WTC11 (cell line): Measurements from ENCODE around the gene MBOAT1. TPM values are rescaled to one million over a fixed set of nuclear protein-coding genes. Genes with fewer than 3 reads are reported as not detected.

Experiments used
- ATAC-seq: fragments of 200-7000 bp; cut with Tn5 transposase; 2 replicates; pipeline ENCODE4 v1.10.0; 2021; ENCODE audit warnings: mild to moderate bottlenecking, moderate library complexity
- Bru-seq: library from RNA; stranded (reverse); fragments of 400-500 nt; gene quantifications from one replicate; lab custom pipeline; 2021; lab: Mats Ljungman, UMichigan
- CTCF ChIA-PET: fragments of 300-600 bp; sonication (Branson Sonifier 250); formaldehyde crosslinking; loops from one replicate; lab custom pipeline; 2021; ENCODE audit warnings: antibody characterized with exemption; lab: Charles Lee
- POLR2A ChIA-PET: fragments of 350-600 bp; sonication (Branson Sonifier 250); formaldehyde crosslinking; loops from one replicate; lab custom pipeline; 2021; ENCODE audit warnings: antibody characterized with exemption; lab: Charles Lee
- DNase-seq: peaks from one replicate; pipeline ENCODE4 v3.0.0; 2021; ENCODE audit warnings: low spot score
- H3K27ac Mint-ChIP-seq: 2 replicates; pipeline ENCODE4 v1.8.0; 2021; ENCODE audit warnings: mixed read lengths
- H3K27me3 Mint-ChIP-seq: 2 replicates; pipeline ENCODE4 v1.8.0; 2021; ENCODE audit warnings: low read depth, mild to moderate bottlenecking, moderate library complexity, mixed read lengths
- H3K36me3 Mint-ChIP-seq: 2 replicates; pipeline ENCODE4 v1.8.0; 2021; ENCODE audit warnings: mixed read lengths
- H3K4me1 Mint-ChIP-seq: 2 replicates; pipeline ENCODE4 v1.8.0; 2022; ENCODE audit warnings: mixed read lengths
- H3K4me3 Mint-ChIP-seq: 2 replicates; pipeline ENCODE4 v1.8.0; 2021; ENCODE audit warnings: mild to moderate bottlenecking, moderate library complexity, mixed read lengths
- H3K9me3 Mint-ChIP-seq: 2 replicates; pipeline ENCODE4 v1.8.0; 2021; ENCODE audit warnings: mixed read lengths
- E2F5 ChIP-seq: sonication (generic); formaldehyde crosslinking; IDR thresholded peaks from 2 replicates; pipeline ENCODE4 v1.8.1; 2022; ENCODE audit warnings: mild to moderate bottlenecking, moderate library complexity, missing genetic modification reagents
- ETV6 ChIP-seq: sonication (generic); formaldehyde crosslinking; IDR thresholded peaks from 2 replicates; pipeline ENCODE4 v1.8.1; 2022; ENCODE audit warnings: mild to moderate bottlenecking, missing genetic modification reagents
- FOXK1 ChIP-seq: sonication (generic); formaldehyde crosslinking; IDR thresholded peaks from 2 replicates; pipeline ENCODE4 v1.8.0; 2022; ENCODE audit warnings: mild to moderate bottlenecking, moderate library complexity, missing genetic modification reagents
- HMGXB4 ChIP-seq: sonication (generic); formaldehyde crosslinking; IDR thresholded peaks from 2 replicates; pipeline ENCODE4 v1.8.1; 2023; ENCODE audit warnings: mild to moderate bottlenecking, moderate library complexity, missing genetic modification reagents
- JUN ChIP-seq: sonication (generic); formaldehyde crosslinking; IDR thresholded peaks from 2 replicates; pipeline ENCODE4 v1.8.0; 2023; ENCODE audit warnings: mild to moderate bottlenecking, missing genetic modification reagents
- KAT7 ChIP-seq: sonication (generic); formaldehyde crosslinking; IDR thresholded peaks from 2 replicates; pipeline ENCODE4 v1.8.1; 2023; ENCODE audit warnings: missing genetic modification reagents, mild to moderate bottlenecking, borderline replicate concordance
- MAX ChIP-seq: sonication (generic); formaldehyde crosslinking; IDR thresholded peaks from 2 replicates; pipeline ENCODE4 v1.8.0; 2022; ENCODE audit warnings: mild to moderate bottlenecking, missing genetic modification reagents
- NFE2L1 ChIP-seq: sonication (generic); formaldehyde crosslinking; IDR thresholded peaks from 2 replicates; pipeline ENCODE4 v1.8.1; 2023; ENCODE audit warnings: missing genetic modification reagents
- PREB ChIP-seq: sonication (generic); formaldehyde crosslinking; IDR thresholded peaks from 2 replicates; pipeline ENCODE4 v1.8.1; 2022; ENCODE audit warnings: mild to moderate bottlenecking, missing genetic modification reagents, moderate library complexity, borderline replicate concordance
- SMAD4 ChIP-seq: sonication (generic); formaldehyde crosslinking; IDR thresholded peaks from 2 replicates; pipeline ENCODE4 v1.8.0; 2022; ENCODE audit warnings: mild to moderate bottlenecking, missing genetic modification reagents
- SP1 ChIP-seq: sonication (generic); formaldehyde crosslinking; conservative IDR thresholded peaks from 2 replicates; pipeline ENCODE4 v1.8.1; 2022; ENCODE audit warnings: missing genetic modification reagents
- ZNF396 ChIP-seq: fragments of 250-450 bp; sonication (Bioruptor Pico); IDR thresholded peaks from 2 replicates; pipeline ENCODE4 v1.8.0; 2021; ENCODE audit warnings: mild to moderate bottlenecking, moderate library complexity, borderline replicate concordance
- ZNF416 ChIP-seq: fragments of 250-450 bp; sonication (Bioruptor Pico); IDR thresholded peaks from 2 replicates; pipeline ENCODE4 v1.9.0; 2021; ENCODE audit warnings: mild to moderate bottlenecking, inconsistent platforms
- ZNF423 ChIP-seq: fragments of 250-450 bp; sonication (Bioruptor Pico); IDR thresholded peaks from 2 replicates; pipeline ENCODE4 v2.1.2; 2022; ENCODE audit warnings: mild to moderate bottlenecking, moderate library complexity
- long read RNA-seq, 3 experiments: library from RNA in 1 of 3; library from capped mRNA in 1 of 3; library from polyadenylated mRNA in 1 of 3; unstranded in 2 of 3; stranded (forward) in 1 of 3; transcript quantifications; one replicate each; pipeline ENCODE4 v2.0.0, GENCODE V29; 2021
- total RNA-seq: library from RNA; stranded (reverse); gene quantifications from 3 replicates; pipeline ENCODE4 v1.2.3, GENCODE V29; 2021
- TF ChIP-seq, protein P1 (sequence below): sonication (generic); formaldehyde crosslinking; IDR thresholded peaks from 2 replicates; pipeline ENCODE4 v1.8.0; 2022; ENCODE audit warnings: missing genetic modification reagents

The MBOAT1 gene, protein sequence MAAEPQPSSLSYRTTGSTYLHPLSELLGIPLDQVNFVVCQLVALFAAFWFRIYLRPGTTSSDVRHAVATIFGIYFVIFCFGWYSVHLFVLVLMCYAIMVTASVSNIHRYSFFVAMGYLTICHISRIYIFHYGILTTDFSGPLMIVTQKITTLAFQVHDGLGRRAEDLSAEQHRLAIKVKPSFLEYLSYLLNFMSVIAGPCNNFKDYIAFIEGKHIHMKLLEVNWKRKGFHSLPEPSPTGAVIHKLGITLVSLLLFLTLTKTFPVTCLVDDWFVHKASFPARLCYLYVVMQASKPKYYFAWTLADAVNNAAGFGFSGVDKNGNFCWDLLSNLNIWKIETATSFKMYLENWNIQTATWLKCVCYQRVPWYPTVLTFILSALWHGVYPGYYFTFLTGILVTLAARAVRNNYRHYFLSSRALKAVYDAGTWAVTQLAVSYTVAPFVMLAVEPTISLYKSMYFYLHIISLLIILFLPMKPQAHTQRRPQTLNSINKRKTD
- total RNA-seq (16.3 to 22.9 TPM (median 16.5 TPM) in 3 replicates), Bru-seq, nascent RNA (percentile 60 among the genes with signal in this experiment)
- long read RNA-seq, experiment 1, transcript MBOAT1-201 (13 exons, 1,794 nt): major isoform, 12 of 32 reads
- long read RNA-seq, experiment 1, partial matches to known transcripts: 4 of 32 reads
- long read RNA-seq, experiment 1, other reads (novel, unspliced or antisense): 16 of 32 reads
- long read RNA-seq, experiment 2, partial matches to known transcripts: 1 of 7 reads
- long read RNA-seq, experiment 2, other reads (novel, unspliced or antisense): 3 of 7 reads
- long read RNA-seq, experiment 3, partial matches to known transcripts: 2 of 3 reads
- long read RNA-seq, experiment 3, other reads (novel, unspliced or antisense): 1 of 3 reads

DNA sequence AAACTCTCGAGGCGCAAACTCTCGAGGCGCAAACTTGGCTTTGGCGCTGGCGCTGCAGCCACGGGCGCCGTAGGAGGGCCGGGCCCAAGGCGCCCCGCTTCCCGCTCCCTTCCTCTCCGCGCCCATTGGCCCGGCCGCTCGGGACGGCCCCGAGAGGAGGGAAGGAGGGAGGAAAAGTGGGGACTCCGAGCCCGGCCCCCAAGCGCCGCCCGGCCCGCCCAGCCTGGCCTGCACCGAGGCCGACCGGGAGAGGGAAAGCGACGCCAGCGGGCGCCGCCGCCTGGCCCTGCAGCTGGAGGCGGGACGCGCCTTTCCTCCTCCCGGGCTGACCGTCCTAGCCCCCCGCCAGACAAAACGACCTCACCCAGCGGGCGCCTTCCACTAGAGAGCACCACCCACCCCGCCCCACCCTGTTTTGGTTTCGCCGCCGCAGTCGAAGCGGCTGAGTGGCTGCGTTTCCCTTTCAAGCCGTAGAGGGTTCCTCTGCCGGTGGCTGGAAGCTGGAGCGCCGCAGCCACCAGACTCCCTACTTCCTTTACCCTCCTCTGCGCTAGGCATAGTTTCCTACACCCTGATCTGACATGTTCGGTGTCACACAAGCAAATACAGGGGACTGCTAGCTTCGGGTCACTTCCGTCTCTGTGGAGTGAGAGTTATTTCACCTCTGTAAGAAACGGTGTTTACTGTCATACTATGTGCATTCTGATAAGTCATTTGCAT is at the start of gene MBOAT1:
TSS of gene MBOAT1 (minus strand) at position 78 of the 720 bp plus-strand sequence. CDS start 235 bp downstream, outside the sequence.
- H3K27ac Mint-ChIP-seq: peak within 1 kb of the TSS; percentile 93
- ChIA-PET CTCF (interaction anchor here (0.6 to 3.6 kb wide), 5 partner anchors 11 to 162 kb away, joined by 3 to 18 read pairs (median 4); no protein-coding TSS in a partner anchor), POLR2A (interaction anchor here (0.5 to 1.9 kb wide), 4 partner anchors 9 to 320 kb away, joined by 3 to 6 read pairs (median 6); no protein-coding TSS in a partner anchor)
- H3K9me3 Mint-ChIP-seq: no peaks in the 10 kb centered on the region
- no peaks in the 10 kb centered on the region for H3K36me3 Mint-ChIP-seq
- TF ChIP-seq, protein P1, sequence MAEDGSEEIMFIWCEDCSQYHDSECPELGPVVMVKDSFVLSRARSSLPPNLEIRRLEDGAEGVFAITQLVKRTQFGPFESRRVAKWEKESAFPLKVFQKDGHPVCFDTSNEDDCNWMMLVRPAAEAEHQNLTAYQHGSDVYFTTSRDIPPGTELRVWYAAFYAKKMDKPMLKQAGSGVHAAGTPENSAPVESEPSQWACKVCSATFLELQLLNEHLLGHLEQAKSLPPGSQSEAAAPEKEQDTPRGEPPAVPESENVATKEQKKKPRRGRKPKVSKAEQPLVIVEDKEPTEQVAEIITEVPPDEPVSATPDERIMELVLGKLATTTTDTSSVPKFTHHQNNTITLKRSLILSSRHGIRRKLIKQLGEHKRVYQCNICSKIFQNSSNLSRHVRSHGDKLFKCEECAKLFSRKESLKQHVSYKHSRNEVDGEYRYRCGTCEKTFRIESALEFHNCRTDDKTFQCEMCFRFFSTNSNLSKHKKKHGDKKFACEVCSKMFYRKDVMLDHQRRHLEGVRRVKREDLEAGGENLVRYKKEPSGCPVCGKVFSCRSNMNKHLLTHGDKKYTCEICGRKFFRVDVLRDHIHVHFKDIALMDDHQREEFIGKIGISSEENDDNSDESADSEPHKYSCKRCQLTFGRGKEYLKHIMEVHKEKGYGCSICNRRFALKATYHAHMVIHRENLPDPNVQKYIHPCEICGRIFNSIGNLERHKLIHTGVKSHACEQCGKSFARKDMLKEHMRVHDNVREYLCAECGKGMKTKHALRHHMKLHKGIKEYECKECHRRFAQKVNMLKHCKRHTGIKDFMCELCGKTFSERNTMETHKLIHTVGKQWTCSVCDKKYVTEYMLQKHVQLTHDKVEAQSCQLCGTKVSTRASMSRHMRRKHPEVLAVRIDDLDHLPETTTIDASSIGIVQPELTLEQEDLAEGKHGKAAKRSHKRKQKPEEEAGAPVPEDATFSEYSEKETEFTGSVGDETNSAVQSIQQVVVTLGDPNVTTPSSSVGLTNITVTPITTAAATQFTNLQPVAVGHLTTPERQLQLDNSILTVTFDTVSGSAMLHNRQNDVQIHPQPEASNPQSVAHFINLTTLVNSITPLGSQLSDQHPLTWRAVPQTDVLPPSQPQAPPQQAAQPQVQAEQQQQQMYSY (CRISPR knock-in tag): 0 out of 2 replicates have a peak, but pooled peaks have one; percentile 6
- TF ChIP-seq MAX (CRISPR knock-in tag) (no peak), ETV6 (0 out of 2 replicates have a peak, but pooled peaks have one; percentile 40), FOXK1 (CRISPR knock-in tag) (0 out of 2 replicates have a peak, but pooled peaks have one; percentile 40), HMGXB4 (CRISPR knock-in tag) (peak; percentile 90; the same call in 1 of the 2 replicates), ZNF396 (CRISPR knock-in tag) (no peak), E2F5 (CRISPR knock-in tag) (peak; percentile 89; the same call in 1 of the 2 replicates), SP1 (CRISPR knock-in tag) (peak; percentile 26; the same call in 1 of the 2 replicates)
- H3K27me3 Mint-ChIP-seq: no peaks in the 10 kb centered on the region; the same call in 1 of the 2 replicates
- H3K4me1 Mint-ChIP-seq: peaks cover 29% of the 10 kb centered on the region
- ATAC-seq: peak; percentile 90
- peak; percentile 81 for DNase-seq
- H3K4me3 Mint-ChIP-seq: peak within 1 kb of the TSS; percentile 91

DNA sequence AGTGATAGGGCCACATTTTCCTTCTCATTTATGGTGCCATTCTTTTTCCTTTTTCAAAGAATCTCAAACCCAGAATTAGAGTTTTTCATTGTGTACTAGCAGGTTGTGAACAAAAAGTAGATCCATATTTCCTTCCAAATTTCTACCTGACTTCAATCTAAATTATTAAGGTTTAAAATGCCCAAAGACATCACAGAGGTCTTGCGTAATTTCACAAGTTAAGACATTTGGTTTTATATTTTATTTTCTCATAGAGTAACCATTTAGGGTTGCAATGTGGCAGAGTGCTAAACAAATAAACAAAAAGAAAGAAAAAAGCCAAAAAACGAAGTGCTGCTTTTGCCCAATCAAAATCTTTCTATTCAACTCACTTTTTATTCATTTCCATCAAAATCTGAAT is 49.4 kb upstream of the MBOAT1 start:
- Mint-ChIP-seq H3K36me3 (no peaks in the 10 kb centered on the region), H3K9me3 (peaks cover 18% of the 10 kb centered on the region; the same call in 1 of the 2 replicates), H3K4me1 (no peaks in the 10 kb centered on the region), H3K27me3 (no peaks in the 10 kb centered on the region), H3K4me3 (no peak overlapping the region), H3K27ac (no peak overlapping the region)
- ATAC-seq: no peak
- DNase-seq: no peak
- POLR2A ChIA-PET: no interaction called here
- TF ChIP-seq JUN (CRISPR knock-in tag) (no peak), PREB (CRISPR knock-in tag) (no peak), ZNF423 (CRISPR knock-in tag) (no peak), NFE2L1 (CRISPR knock-in tag) (no peak), SMAD4 (CRISPR knock-in tag) (no peak), ZNF416 (CRISPR knock-in tag) (no peak), KAT7 (no peak)
- CTCF ChIA-PET: no interaction called here
